Ovary (tissue), 9 donors: Measurements from ENCODE around the gene ZNF585A. TPM values are rescaled to one million over a fixed set of nuclear protein-coding genes. Genes with fewer than 3 reads are reported as not detected.

Experiments used
- DNase-seq, 5 donors: peaks; one replicate each; pipeline ENCODE4 v3.0.0-alpha.2; 2019 to 2020
- H3K27ac ChIP-seq, 2 donors: fragments of 200-600 bp; one replicate each; pipeline versions ENCODE4 v1.5.1 to v1.8.0; 2019 to 2022
- H3K27me3 ChIP-seq: fragments of 200-600 bp; one replicate; pipeline ENCODE4 v1.8.0; 2022
- H3K36me3 ChIP-seq: fragments of 200-600 bp; sonication (generic); one replicate; pipeline ENCODE4 v1.5.1; 2019
- H3K4me1 ChIP-seq: one replicate; pipeline ENCODE4 v1.8.1; 2013; ENCODE audit warnings: mild to moderate bottlenecking, moderate library complexity; ENCODE audit not compliant: insufficient read depth
- H3K4me3 ChIP-seq: fragments of 200-600 bp; sonication (generic); one replicate; pipeline ENCODE4 v1.5.1; 2017
- H3K9me3 ChIP-seq, 2 donors: fragments of 200-600 bp in 1 of 2; sonication (generic) in 1 of 2; one replicate each; pipeline versions ENCODE4 v1.5.1 to v1.8.1; 2013 to 2019; ENCODE audit warnings: mild to moderate bottlenecking in 1 of 2, moderate library complexity in 1 of 2
- WGBS, 3 donors: extraction: QIAGEN DNeasy Blood & Tissue Kit in 1 of 3; methylation state at CpG; one replicate each; pipeline versions ENCODE4 v1.1.5 to v1.1.7; 2013 to 2017; 5-methylcytosine and 5-hydroxymethylcytosine counted together
- intact Hi-C, 4 donors: fragments of 100-400 bp; cut with DNase I; formaldehyde crosslinking; loops; one replicate each; pipeline versions ENCODE4 v1.11.0 to v1.15.1; 2022 to 2023
- polyA plus RNA-seq, 2 donors: library from polyadenylated mRNA; stranded (reverse); fragments of 200-250 nt in 1 of 2; fragments of 350-450 nt in 1 of 2; fragmentation: Illumina TruSeq in 1 of 2; extraction: RNeasy Lipid Tissue Mini Kit (QIAGEN cat#74804) in 1 of 2; gene quantifications; one replicate each; pipeline ENCODE4 v1.2.3, GENCODE V29; 2013 to 2014
- total RNA-seq, 7 donors: library from RNA; depleted of rRNA in 2 of 7; stranded (reverse); fragments of >200 nt in 2 of 7; fragmentation: NEBNext Ultra II Directional in 3 of 7; extraction: Animal tissue kit (Norgen Biotek cat#: 25700) in 3 of 7; gene quantifications; one replicate each; pipeline versions ENCODE4 v1.1.0 to v1.2.4, GENCODE V29; 2016 to 2023
- TF ChIP-seq, protein P1 (sequence below), 3 donors: fragments of 450-650 bp in 2 of 3; fragments of 200-600 bp in 1 of 3; IDR thresholded peaks; one replicate each; pipeline versions ENCODE4 v1.5.1 to v1.8.0; 2016 to 2022; ENCODE audit warnings: antibody characterized with exemption in 3 of 3, mild to moderate bottlenecking in 1 of 3
- donor health status: DM: no; HTN: no; CAD: no; lungs with moderate emphysema.
- donor health status: DM: no; HTN: no; CAD: no.
- donor health status: Bipolar disorder and iron deficiency.
- donor health status: DM: yes; HTN: yes; CAD: no.
- donor health status: DM: no; HTN: no; CAD: no.
- donor health status: DM: yes; HTN: yes; CAD: no.

The ZNF585A gene
- total and polyA plus RNA-seq, 9 donors, result 8.3 to 17.2 (median 12.6) TPM

DNA sequence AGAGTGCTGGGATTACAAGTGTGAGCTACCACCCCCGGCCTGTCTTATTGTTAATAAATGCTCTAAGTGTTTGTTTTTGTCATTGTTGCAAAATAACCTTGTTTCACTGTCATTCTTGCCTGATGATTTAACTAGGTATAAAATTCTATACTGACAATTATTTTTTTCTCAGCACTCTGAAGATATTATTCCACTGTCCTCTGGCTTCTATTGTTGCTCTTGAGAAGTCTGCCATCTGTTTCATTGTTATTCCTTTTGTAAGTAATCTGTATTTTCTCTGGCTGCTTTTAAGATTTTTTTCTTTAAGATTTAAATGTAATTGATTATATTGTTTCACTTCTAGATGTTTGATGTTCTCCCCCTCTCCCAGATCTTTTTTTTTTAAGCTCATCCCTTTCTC lies 76.6 kb downstream of the ZNF585A start:
- Histone ChIP-seq H3K27me3 (no peaks in the 10 kb centered on the region), H3K4me3 (no peak overlapping the region), H3K4me1 (no peaks in the 10 kb centered on the region), H3K36me3 (no peaks in the 10 kb centered on the region), H3K9me3 (peaks cover 6 to 55% of the 10 kb centered on the region in 2 donors), H3K27ac (no peak overlapping the region)
- TF ChIP-seq, protein P1, sequence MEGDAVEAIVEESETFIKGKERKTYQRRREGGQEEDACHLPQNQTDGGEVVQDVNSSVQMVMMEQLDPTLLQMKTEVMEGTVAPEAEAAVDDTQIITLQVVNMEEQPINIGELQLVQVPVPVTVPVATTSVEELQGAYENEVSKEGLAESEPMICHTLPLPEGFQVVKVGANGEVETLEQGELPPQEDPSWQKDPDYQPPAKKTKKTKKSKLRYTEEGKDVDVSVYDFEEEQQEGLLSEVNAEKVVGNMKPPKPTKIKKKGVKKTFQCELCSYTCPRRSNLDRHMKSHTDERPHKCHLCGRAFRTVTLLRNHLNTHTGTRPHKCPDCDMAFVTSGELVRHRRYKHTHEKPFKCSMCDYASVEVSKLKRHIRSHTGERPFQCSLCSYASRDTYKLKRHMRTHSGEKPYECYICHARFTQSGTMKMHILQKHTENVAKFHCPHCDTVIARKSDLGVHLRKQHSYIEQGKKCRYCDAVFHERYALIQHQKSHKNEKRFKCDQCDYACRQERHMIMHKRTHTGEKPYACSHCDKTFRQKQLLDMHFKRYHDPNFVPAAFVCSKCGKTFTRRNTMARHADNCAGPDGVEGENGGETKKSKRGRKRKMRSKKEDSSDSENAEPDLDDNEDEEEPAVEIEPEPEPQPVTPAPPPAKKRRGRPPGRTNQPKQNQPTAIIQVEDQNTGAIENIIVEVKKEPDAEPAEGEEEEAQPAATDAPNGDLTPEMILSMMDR (IDR thresholded peaks at IDR 0.05), result no peak
- DNase-seq, result no peak
- WGBS, 3 donors, result 95 to 97% (median 96%) methylated on average over 1 of the region's 1 CpG
- intact Hi-C loops, result no loop called here

Other genes with a start within 250 kb of the ZNF585A start
- gene ZNF420, start 94.3 kb downstream of the ZNF585A start, total RNA-seq, result 10 to 100 TPM in 6 of 7 donors, 1 to 10 TPM in 1; 5.9 to 26.6 (median 16.3) TPM
- gene ZNF420, start 94.3 kb downstream of the ZNF585A start, polyA plus RNA-seq, result 1 to 10 TPM; 8.2 TPM
- gene ZNF585B, start 37.8 kb upstream of the ZNF585A start, total RNA-seq, result 10 to 100 TPM in 6 of 7 donors, 1 to 10 TPM in 1; 8.1 to 28.8 (median 19.8) TPM
- gene ZNF585B, start 37.8 kb upstream of the ZNF585A start, polyA plus RNA-seq, result 10 to 100 TPM in 1 of 2 donors, 1 to 10 TPM in 1; 9.9 to 10.1 TPM
- gene ZNF383, start 45.5 kb upstream of the ZNF585A start, total RNA-seq, result 10 to 100 TPM in 5 of 7 donors, 1 to 10 TPM in 2; 7.2 to 18.2 (median 12.7) TPM
- 10 to 100 TPM in 1 of 2 donors, 1 to 10 TPM in 1; 7.1 to 11.4 TPM for gene ZNF383, start 45.5 kb upstream of the ZNF585A start, polyA plus RNA-seq
- 10 to 100 TPM in 1 of 7 donors, 1 to 10 TPM in 6; 6.1 to 11.5 (median 7.6) TPM for gene ZNF527, start 198.4 kb upstream of the ZNF585A start, total RNA-seq
- gene ZNF527, start 198.4 kb upstream of the ZNF585A start, polyA plus RNA-seq, result 1 to 10 TPM; 4.8 to 6.1 TPM